GM11168 (cell line): ENCODE measurements around the gene RIPK4.
"Not testable (repeated sequence)": the region's sequence is repeated elsewhere in the genome, so short reads cannot be mapped to it uniquely, and the experiment has no call there.

Experiments
- in situ Hi-C: fragments of 300-500 bp; cut with MboI; formaldehyde crosslinking; loops from one replicate; pipeline ENCODE4 v1.12.0; 2022; ENCODE audit warnings: low sequenced_read_pairs; ENCODE audit not compliant: unreplicated experiment

RIPK4 gene

GRCh38 chr21:41742073-41742875 lies 24.6 kb downstream of the RIPK4 start:
- in situ Hi-C loops = no loop called here

GRCh38 chr21:41741253-41742072 lies 25.4 kb downstream of the RIPK4 start:
- in situ Hi-C loops = no loop called here

- in situ Hi-C loops = no loop called here
Measured at GRCh38 chr21:41740604-41741252, 26.1 kb downstream of the RIPK4 start.

GRCh38 chr21:41739936-41740335 lies 26.9 kb downstream of the RIPK4 start:
- in situ Hi-C loops = no loop called here

- in situ Hi-C loops = no loop called here
Measured at GRCh38 chr21:41739011-41739410, 27.8 kb downstream of the RIPK4 start.

GRCh38 chr21:41737651-41738324 lies 29.1 kb downstream of the RIPK4 start:
- in situ Hi-C loops = no loop called here

GRCh38 chr21:41736423-41736822 lies 30.4 kb downstream of the RIPK4 start:
- in situ Hi-C loops = no loop called here

- in situ Hi-C loops = no loop called here
Measured at GRCh38 chr21:41733951-41734689, 32.7 kb downstream of the RIPK4 start.

GRCh38 chr21:41731081-41731480 lies 35.8 kb downstream of the RIPK4 start:
- in situ Hi-C loops = no loop called here

- in situ Hi-C loops = no loop called here
Measured at GRCh38 chr21:41730367-41730765, 36.5 kb downstream of the RIPK4 start.

GRCh38 chr21:41729701-41730366 lies 37.0 kb downstream of the RIPK4 start:
- in situ Hi-C loops = no loop called here

GRCh38 chr21:41727784-41728763 lies 38.8 kb downstream of the RIPK4 start:
- in situ Hi-C loops = no loop called here

- in situ Hi-C loops = no loop called here
Measured at GRCh38 chr21:41726970-41727783, 39.7 kb downstream of the RIPK4 start.

- in situ Hi-C loops = no loop called here
Measured at GRCh38 chr21:41726630-41726969, 40.3 kb downstream of the RIPK4 start.

GRCh38 chr21:41726058-41726558 lies 40.7 kb downstream of the RIPK4 start:
- in situ Hi-C loops = no loop called here

GRCh38 chr21:41725421-41726031 lies 41.3 kb downstream of the RIPK4 start:
- in situ Hi-C loops = no loop called here

GRCh38 chr21:41723835-41724234 lies 43.0 kb downstream of the RIPK4 start:
- in situ Hi-C loops = not testable (repeated sequence)
